Kidney (tissue), 14 donors: ENCODE results near the gene UGT2A2. TPM values are rescaled to one million over a fixed set of nuclear protein-coding genes. Genes with fewer than 3 reads are reported as not detected.
A peak's percentile ranks its signal among the peaks of the same experiment; 100 is the strongest.

Source experiments
- DNase-seq, 5 donors: peaks; one replicate each; pipeline ENCODE4 v3.0.0-alpha.2; 2013 to 2020
- FAIRE-seq: peaks from 2 replicates; lab custom pipeline; 2012; peaks lifted over from hg19 to GRCh38; lab: Jason Lieb, UNC
- H3K27ac ChIP-seq, 2 donors: one replicate each; pipeline ENCODE4 v1.7.0; 2013; ENCODE audit warnings: low read depth in 2 of 2, low read length in 2 of 2, inconsistent platforms in 1 of 2
- H3K27me3 ChIP-seq: one replicate; pipeline ENCODE4 v1.7.1; 2013; ENCODE audit warnings: low read length, inconsistent platforms; ENCODE audit not compliant: control insufficient read depth, insufficient read depth
- H3K36me3 ChIP-seq, 3 donors: one replicate each; pipeline versions ENCODE4 v1.7.0 to v1.7.1; 2013; ENCODE audit warnings: low read length in 3 of 3, control low read depth in 1 of 3, inconsistent platforms in 1 of 3; ENCODE audit not compliant: insufficient read depth in 3 of 3, control insufficient read depth in 2 of 3
- H3K4me1 ChIP-seq, 3 donors: one replicate each; pipeline versions ENCODE4 v1.7.0 to v1.7.1; 2013; ENCODE audit warnings: low read length in 3 of 3, inconsistent platforms in 1 of 3, low read depth in 1 of 3; ENCODE audit not compliant: control insufficient read depth in 2 of 3, insufficient read depth in 2 of 3
- H3K4me3 ChIP-seq, 3 donors: one replicate each; pipeline versions ENCODE4 v1.7.0 to v1.8.1; 2013; ENCODE audit warnings: low read length in 3 of 3, control low read depth in 1 of 3, inconsistent platforms in 1 of 3
- H3K9ac ChIP-seq, 3 donors: one replicate each; pipeline versions ENCODE4 v1.7.0 to v1.7.1; 2013; ENCODE audit warnings: low read length in 3 of 3, control low read depth in 1 of 3, inconsistent platforms in 1 of 3
- H3K9me3 ChIP-seq, 3 donors: one replicate each; pipeline versions ENCODE4 v1.7.0 to v1.7.1; 2013; ENCODE audit warnings: low read length in 3 of 3, control low read depth in 1 of 3, inconsistent platforms in 1 of 3; ENCODE audit not compliant: control insufficient read depth in 2 of 3, insufficient read depth in 1 of 3
- CTCF ChIP-seq: IDR thresholded peaks from 3 replicates; pipeline ENCODE4 v1.5.1; 2012; ENCODE audit warnings: mild to moderate bottlenecking, moderate library complexity, borderline replicate concordance; ENCODE audit not compliant: insufficient read depth; ENCODE audit errors: extremely low read depth
- intact Hi-C: fragments of 100-400 bp; cut with DNase I; formaldehyde crosslinking; loops from one replicate; pipeline ENCODE4 v1.11.1; 2022
- polyA plus RNA-seq: library from polyadenylated mRNA; stranded (reverse); fragments of 350-450 nt; fragmentation: Illumina TruSeq; extraction: RNeasy Lipid Tissue Mini Kit (QIAGEN cat#74804); gene quantifications from one replicate; pipeline ENCODE4 v1.2.3, GENCODE V29; 2014; ENCODE audit warnings: low read depth, low replicate concordance; ENCODE audit not compliant: insufficient read depth
- total RNA-seq: library from RNA; stranded (reverse); fragmentation: NEBNext Ultra II Directional; extraction: Animal tissue kit (Norgen Biotek cat#: 25700); gene quantifications from one replicate; pipeline ENCODE4 v1.2.1, GENCODE V29; 2021
- donor health status: control.
- donor health status: control.
- donor health status: control.
- donor health status: control.
- donor health status: control.
- donor health status: DM: yes; HTN: yes; CAD: no.
- donor health status: Normal renal cell carcinoma (clear cell type).

The UGT2A2 gene
- total and polyA plus RNA-seq, 2 donors from 2014 or later: not detected

GRCh38 chr4:69583543-69583942, 55.9 kb downstream of the UGT2A2 start:
- FAIRE-seq: no peak
- Histone ChIP-seq H3K9ac (no peak overlapping the region), H3K4me3 (no peak overlapping the region), H3K27me3 (no peaks in the 10 kb centered on the region), H3K27ac (no peak overlapping the region), H3K36me3 (no peaks in the 10 kb centered on the region), H3K9me3 (no peaks in the 10 kb centered on the region), H3K4me1 (no peaks in the 10 kb centered on the region)
- DNase-seq: no peak
- no peak for TF ChIP-seq CTCF
- intact Hi-C loops: no loop called here

DNA sequence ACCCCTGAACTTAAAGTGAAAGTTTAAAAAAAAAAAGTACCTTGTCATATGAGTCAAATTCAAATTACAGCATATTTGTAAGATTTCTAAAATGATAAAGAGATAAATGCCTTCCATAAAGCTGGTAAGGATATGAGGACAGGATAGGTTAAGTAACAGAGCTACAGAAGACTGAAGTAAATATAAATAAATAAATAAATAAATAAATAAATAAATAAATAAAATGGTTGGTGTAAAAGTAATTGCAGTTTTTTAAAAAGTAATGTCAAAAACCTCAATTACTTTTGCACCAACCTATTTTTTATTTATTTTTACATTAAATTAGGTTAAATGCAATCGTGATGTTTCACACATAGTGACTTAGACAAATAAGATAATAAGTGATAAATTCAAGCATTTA, 62.2 kb downstream of the UGT2A2 start:
- H3K4me1 ChIP-seq: no peaks in the 10 kb centered on the region
- H3K36me3 ChIP-seq: no peaks in the 10 kb centered on the region
- no peak for TF ChIP-seq CTCF
- H3K9me3 ChIP-seq: no peaks in the 10 kb centered on the region
- FAIRE-seq (peak; percentile 35), DNase-seq (no peak)
- H3K27me3 ChIP-seq: no peaks in the 10 kb centered on the region
- no peak overlapping the region for H3K27ac ChIP-seq
- intact Hi-C loops: no loop called here
- H3K9ac ChIP-seq: no peak overlapping the region
- no peak overlapping the region for H3K4me3 ChIP-seq

DNA sequence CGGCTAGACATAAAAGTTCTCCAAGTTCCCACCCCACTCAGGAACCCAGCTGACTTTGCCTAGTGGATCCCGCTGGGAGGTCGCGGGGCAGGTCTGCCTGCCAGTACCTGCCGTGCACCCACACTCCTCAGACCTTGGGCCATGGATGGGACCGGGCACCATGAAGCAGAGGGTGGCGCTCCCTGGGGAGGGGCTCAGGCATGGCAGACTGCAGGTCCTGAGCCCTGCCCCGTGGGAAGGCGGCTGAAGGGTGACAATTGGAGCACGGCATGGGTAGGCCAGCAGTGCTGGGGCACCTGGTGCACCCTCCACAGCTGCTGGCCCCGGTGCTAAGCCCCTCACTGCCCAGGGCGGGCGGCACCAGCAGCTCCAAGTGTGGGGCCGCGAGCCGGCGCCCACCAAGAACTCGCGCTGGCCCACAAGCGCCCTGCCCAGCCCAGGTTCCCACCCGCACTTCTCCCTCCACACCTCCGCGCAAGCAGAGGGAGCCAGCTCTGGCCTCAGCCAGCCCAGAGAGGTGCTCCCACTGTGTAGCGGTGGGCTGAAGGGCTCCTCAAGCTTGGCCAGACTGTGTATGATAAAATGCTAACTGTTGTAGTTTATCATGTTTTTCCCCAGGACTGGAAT, 63.1 kb downstream of the UGT2A2 start:
- intact Hi-C loops: no loop called here
- no peaks in the 10 kb centered on the region for H3K36me3 ChIP-seq
- no peak overlapping the region for H3K27ac ChIP-seq
- no peak for TF ChIP-seq CTCF
- no peaks in the 10 kb centered on the region for H3K9me3 ChIP-seq
- FAIRE-seq (no peak), DNase-seq (peak in 2 of 5 donors; percentile 24 to 41)
- H3K4me1 ChIP-seq: no peaks in the 10 kb centered on the region
- no peak overlapping the region for H3K9ac ChIP-seq
- H3K27me3 ChIP-seq: no peaks in the 10 kb centered on the region
- no peak overlapping the region for H3K4me3 ChIP-seq

DNA sequence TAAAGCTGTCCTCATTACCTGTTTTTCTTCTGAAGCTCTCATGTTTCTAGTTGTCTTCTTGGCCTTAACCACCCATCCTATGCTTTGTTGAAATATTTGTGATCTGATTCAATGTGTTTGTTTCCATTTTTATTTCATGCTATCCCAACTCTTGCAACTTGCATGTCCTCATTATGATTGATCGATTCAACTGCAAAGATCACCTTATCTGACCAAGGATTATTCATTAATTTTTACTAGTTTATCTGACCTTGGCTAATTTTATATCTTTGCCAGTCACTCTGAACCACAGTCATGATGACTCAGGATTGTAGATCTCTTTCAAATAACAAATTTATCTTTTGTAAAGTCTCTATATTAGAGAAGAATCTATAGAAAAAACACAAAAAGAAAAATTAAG, 70.7 kb downstream of the UGT2A2 start:
- H3K4me3 ChIP-seq: no peak overlapping the region
- H3K9ac ChIP-seq: no peak overlapping the region
- no peaks in the 10 kb centered on the region for H3K36me3 ChIP-seq
- intact Hi-C loops: no loop called here
- no peaks in the 10 kb centered on the region for H3K4me1 ChIP-seq
- no peak overlapping the region for H3K27ac ChIP-seq
- TF ChIP-seq CTCF: no peak
- H3K27me3 ChIP-seq: no peaks in the 10 kb centered on the region
- FAIRE-seq: no peak
- no peaks in the 10 kb centered on the region for H3K9me3 ChIP-seq
- DNase-seq: no peak
